Measurements from ENCODE around the gene ITPK1.

- TF ChIP-seq CTCF (IDR thresholded peaks at IDR 0.05) (no peak), REST (IDR thresholded peaks at IDR 0.05; ENCODE audit: insufficient read depth in 1 of 2, low read depth in 2 of 2, low read length in 1 of 2) (no peak), POLR2AphosphoS5 (IDR thresholded peaks at IDR 0.05; ENCODE audit: low read depth, low read length) (no peak), SIN3A (IDR thresholded peaks at IDR 0.05; ENCODE audit: borderline replicate concordance, insufficient read depth, low read depth, low read length) (no peak), TCF7L2 (IDR thresholded peaks at IDR 0.05; ENCODE audit: low read depth, low read length) (no peak)
Measured at GRCh38 chr14:93155667-93156066, 39.9 kb upstream of the ITPK1 start.

All from Panc1 (cell line).